ENCODE results near the gene SLC26A2. TPM values are rescaled to one million over a fixed set of nuclear protein-coding genes. Genes with fewer than 3 reads are reported as not detected.

The SLC26A2 gene
- total and polyA plus RNA-seq, 2 of the 8 experiments (the other 6 are each of a cell fraction or from before 2014, with no cell fraction given): 3.7 to 11.4 TPM

DNA sequence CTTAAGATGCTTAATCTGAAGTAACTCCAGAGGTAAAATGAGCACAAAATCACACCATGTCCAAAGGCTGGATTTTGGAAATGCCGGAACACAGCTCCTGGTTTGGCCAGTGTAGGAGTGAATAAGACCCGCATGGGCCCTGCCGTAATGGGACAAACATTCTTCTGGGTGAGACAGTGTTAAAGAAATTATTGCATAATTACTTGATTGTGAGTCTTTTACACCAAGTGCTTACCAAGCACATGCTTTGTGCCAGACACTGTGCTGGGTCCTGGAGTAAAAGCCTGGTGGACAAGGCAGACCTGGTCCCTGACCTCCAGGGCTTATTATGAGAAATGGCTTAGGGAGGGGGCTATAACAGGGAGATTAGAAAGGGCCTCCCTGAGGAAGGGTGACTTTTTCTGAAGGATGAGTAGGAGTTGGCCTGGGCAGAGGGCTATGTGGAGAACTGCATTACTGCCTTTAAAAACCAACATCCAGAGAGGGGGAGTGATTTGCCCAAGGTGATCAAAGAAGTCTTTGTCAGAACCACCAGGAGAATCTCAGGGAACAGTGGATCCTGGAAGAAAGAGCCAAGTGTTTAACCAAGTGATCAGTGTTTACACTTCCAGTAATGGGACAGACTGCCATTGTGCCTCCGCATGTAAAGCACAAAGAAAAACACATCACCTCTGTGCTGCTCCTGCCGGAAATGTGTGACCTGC, 19.5 kb upstream of the SLC26A2 start:
- no peak overlapping the region for H2AK5ac ChIP-seq (ENCODE audit: low read depth, low read length)
- H2AFZ ChIP-seq (ENCODE audit: low read length): no peak overlapping the region
- H2BK12ac ChIP-seq (ENCODE audit: low read depth, low read length): no peak overlapping the region
- no peak overlapping the region for H3K4ac ChIP-seq (replicated peaks; ENCODE audit: insufficient read length, low read depth, low read length)
- no peak overlapping the region for H3K4me2 ChIP-seq (ENCODE audit: insufficient read depth in 1 of 2, low read depth in 2 of 2, low read length in 2 of 2)
- no peak overlapping the region for H3K56ac ChIP-seq (replicated peaks; ENCODE audit: insufficient read length, low read depth, low read length)
- no peak for DNase-seq (ENCODE audit: low read depth in 1 of 2, low spot score in 2 of 2)
- no peak overlapping the region for H3K18ac ChIP-seq (ENCODE audit: extremely low read depth, low read length)
- no peaks in the 10 kb centered on the region for H3K36me3 ChIP-seq (ENCODE audit: control insufficient read depth in 2 of 4, insufficient read depth in 4 of 4, low read length in 3 of 4)
- H4K91ac ChIP-seq (replicated peaks; ENCODE audit: insufficient read length, low read length): no peak overlapping the region
- no peaks in the 10 kb centered on the region for H3K79me2 ChIP-seq (ENCODE audit: control insufficient read depth in 1 of 2, insufficient read depth in 2 of 2, low read length in 2 of 2)
- no peak overlapping the region for H3K23ac ChIP-seq (ENCODE audit: insufficient read length)
- no peak overlapping the region for H3K9ac ChIP-seq (replicated peaks in 1 of 4; ENCODE audit: extremely low read depth in 1 of 4, low read depth in 3 of 4, low read length in 3 of 4)
- H3K27ac ChIP-seq (ENCODE audit: low read depth, low read length): no peak overlapping the region
- ChIA-PET POLR2A (ENCODE audit: partially characterized antibody) (interaction anchor here (1.3 kb wide), 1 partner anchor 21 kb away, joined by 3 read pairs; no protein-coding TSS in a partner anchor), CTCF (ENCODE audit: partially characterized antibody) (interaction anchor here (1.1 to 1.3 kb wide), 2 partner anchors 14 to 19 kb away, joined by 3 read pairs; no protein-coding TSS in a partner anchor)
- no peak overlapping the region for H2BK5ac ChIP-seq (ENCODE audit: low read depth, low read length)
- H2BK15ac ChIP-seq (ENCODE audit: low read length): no peak overlapping the region
- no peak overlapping the region for H4K5ac ChIP-seq (ENCODE audit: insufficient read length, low read depth, low read length)
- no peak overlapping the region for H2BK120ac ChIP-seq (replicated peaks; ENCODE audit: low read depth, low read length)
- H3K79me1 ChIP-seq (ENCODE audit: low read depth, low read length): no peaks in the 10 kb centered on the region
- no peaks in the 10 kb centered on the region for H4K20me1 ChIP-seq (replicated peaks in 1 of 2; ENCODE audit: control insufficient read depth in 1 of 2, insufficient read depth in 2 of 2, low read length in 2 of 2)
- peaks cover 0 to 3% (median 1%) of the 10 kb centered on the region in 4 experiments; a peak in 1 of 7 replicates for H3K4me1 ChIP-seq (replicated peaks in 1 of 4; ENCODE audit: control insufficient read depth in 3 of 4, insufficient read depth in 4 of 4, low read length in 3 of 4)
- H3K14ac ChIP-seq (ENCODE audit: insufficient read length): no peak overlapping the region
- H3K9me3 ChIP-seq (ENCODE audit: insufficient read depth in 2 of 2, low read depth in 1 of 2, low read length in 1 of 2): no peaks in the 10 kb centered on the region
- no peaks in the 10 kb centered on the region for H3K27me3 ChIP-seq (replicated peaks in 1 of 4; ENCODE audit: control insufficient read depth in 3 of 4, extremely low read depth in 1 of 4, insufficient read depth in 3 of 4, low read length in 3 of 4)
- WGBS, 2 experiments (ENCODE audit: extremely low coverage in 1 of 2, insufficient coverage in 1 of 2, insufficient read length in 1 of 2, insufficient replicate concordance in 2 of 2, low coverage in 1 of 2, low lambda C conversion rate in 2 of 2, missing lambda C conversion rate in 1 of 2): 93% methylated on average over 5 of the region's 5 CpGs; no CpG with 5 or more reads in 1 of the 2 experiments
- no peak overlapping the region for H4K8ac ChIP-seq (ENCODE audit: extremely low read depth, insufficient read depth, low read length)
- H3K23me2 ChIP-seq (ENCODE audit: low read depth, low read length): no peaks in the 10 kb centered on the region
- no peak for FAIRE-seq
- H2BK20ac ChIP-seq (ENCODE audit: low read length): no peak overlapping the region
- no peak overlapping the region for H3K4me3 ChIP-seq (ENCODE audit: extremely low read depth in 1 of 4, insufficient read depth in 2 of 4, low read depth in 3 of 4, low read length in 4 of 4)
- TF ChIP-seq CREB1 (IDR thresholded peaks at IDR 0.05) (no peak), CHD2 (IDR thresholded peaks at IDR 0.05; ENCODE audit: low read length) (no peak), POLR2A (IDR thresholded peaks at IDR 0.05; ENCODE audit: control extremely low read depth in 1 of 2, low read depth in 2 of 2, low read length in 2 of 2) (no peak), CBX8 (IDR thresholded peaks at IDR 0.05; ENCODE audit: borderline replicate concordance, low read depth, low read length) (no peak), TEAD4 (IDR thresholded peaks at IDR 0.05; ENCODE audit: low read depth, low read length) (no peak), FOSL1 (IDR thresholded peaks at IDR 0.05; ENCODE audit: insufficient read depth, low read depth, low read length) (no peak), NANOG (IDR thresholded peaks at IDR 0.05; ENCODE audit: insufficient read depth, low read depth, low read length, poor library complexity, severe bottlenecking) (no peak), SIX5 (IDR thresholded peaks at IDR 0.05; ENCODE audit: low read depth, low read length) (no peak), MAFK (IDR thresholded peaks at IDR 0.05; ENCODE audit: low read depth, low read length) (no peak), KDM5A (IDR thresholded peaks at IDR 0.05; ENCODE audit: low read length) (no peak), RNF2 (IDR thresholded peaks at IDR 0.05; ENCODE audit: borderline replicate concordance, low read depth, low read length, missing control alignments, poor library complexity, severe bottlenecking) (no peak), SP1 (IDR thresholded peaks at IDR 0.05; ENCODE audit: low read depth, low read length) (no peak), GABPA (IDR thresholded peaks at IDR 0.05; ENCODE audit: borderline replicate concordance, insufficient read depth, low read length) (no peak)
